22Rv1 (cell line): Measurements from ENCODE around the gene FRK.
A peak's percentile ranks its signal among the peaks of the same experiment; 100 is the strongest.

Source experiments
- H3K27ac ChIP-seq: fragments of 450-650 bp; 2 replicates; pipeline ENCODE4 v1.5.1; 2017
- CTCF ChIP-seq: fragments of 450-650 bp; IDR thresholded peaks from 2 replicates; pipeline ENCODE4 v1.5.1; 2017; ENCODE audit warnings: mild to moderate bottlenecking
- ZFX ChIP-seq: fragments of 450-650 bp; IDR thresholded peaks from 2 replicates; pipeline ENCODE4 v1.6.1; 2017; ENCODE audit warnings: antibody characterized with exemption, borderline replicate concordance

The FRK gene

GRCh38 chr6:115908906-115909559 is 151.7 kb downstream of the FRK start:
- TF ChIP-seq CTCF (no peak), ZFX (no peak)

DNA sequence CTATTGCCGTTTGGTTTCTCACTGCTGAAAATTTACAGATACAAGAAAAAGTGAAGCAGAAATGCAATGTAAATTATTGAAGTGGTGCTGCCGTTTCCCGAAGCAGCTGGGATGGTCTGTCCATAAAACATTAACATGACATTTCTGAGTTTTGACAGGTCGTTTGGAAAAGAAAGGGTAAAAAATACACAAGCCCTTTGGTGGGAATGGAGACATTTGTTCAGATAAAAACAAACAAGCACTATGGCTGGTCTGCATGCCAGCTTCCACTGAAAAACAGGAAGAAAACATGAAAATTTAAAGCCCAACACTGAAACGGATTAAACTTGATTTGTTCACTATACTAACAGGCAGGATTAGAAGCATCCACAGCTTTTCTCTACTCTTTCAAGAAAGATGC is 155.2 kb downstream of the FRK start:
- no peak for TF ChIP-seq ZFX
- TF ChIP-seq CTCF, result no peak

More at GRCh38 chr6:115908906-115909559, 151.7 kb downstream of the FRK start:
- H3K27ac ChIP-seq, result no peak overlapping the region

GRCh38 chr6:115902436-115902835 is 158.3 kb downstream of the FRK start:
- TF ChIP-seq ZFX (no peak), CTCF (no peak)
- H3K27ac ChIP-seq, result no peak overlapping the region

More for the DNA sequence above, 155.2 kb downstream of the FRK start:
- H3K27ac ChIP-seq, result no peak overlapping the region

- TF ChIP-seq ZFX (no peak), CTCF (no peak)
- H3K27ac ChIP-seq, result no peak overlapping the region
Observed at GRCh38 chr6:115901896-115902295, 158.8 kb downstream of the FRK start.

GRCh38 chr6:115899730-115900282 is 160.9 kb downstream of the FRK start:
- no peak overlapping the region for H3K27ac ChIP-seq
- TF ChIP-seq CTCF (no peak), ZFX (no peak)

- TF ChIP-seq ZFX, result no peak
- TF ChIP-seq CTCF, result no peak
- H3K27ac ChIP-seq, result no peak overlapping the region
Observed at GRCh38 chr6:115898246-115898645, 162.4 kb downstream of the FRK start.

- TF ChIP-seq CTCF, result peak; percentile 87
- no peak for TF ChIP-seq ZFX
- no peak overlapping the region for H3K27ac ChIP-seq
Observed at GRCh38 chr6:115896538-115897129, 164.1 kb downstream of the FRK start.
